OCI-LY7 (cell line): ENCODE measurements around the gene NHP2. TPM values are rescaled to one million over a fixed set of nuclear protein-coding genes. Genes with fewer than 3 reads are reported as not detected.

Experiments used
- BruUV-seq: library from RNA; stranded (reverse); fragments of 400-500 nt; replicated peaks from 2 replicates; lab custom pipeline; 2021; lab: Mats Ljungman, UMichigan
- CTCF ChIA-PET: fragments of 300-600 bp; sonication (Branson Sonifier 250); formaldehyde crosslinking; loops from one replicate; lab custom pipeline; 2022; ENCODE audit warnings: antibody characterized with exemption; ENCODE audit not compliant: unreplicated experiment; lab: Charles Lee
- POLR2A ChIA-PET: fragments of 300-600 bp; sonication (Branson Sonifier 250); formaldehyde crosslinking; loops from one replicate; lab custom pipeline; 2022; ENCODE audit warnings: antibody characterized with exemption; lab: Charles Lee
- DNase-seq: peaks from one replicate; pipeline ENCODE4 v3.0.0-alpha.2; 2015; ENCODE audit warnings: low spot score
- H2AFZ ChIP-seq: fragments of 200-600 bp; sonication (generic), shearing (Covaris generic); 2 replicates; pipeline ENCODE4 v1.6.1; 2014; ENCODE audit warnings: mild to moderate bottlenecking, antibody characterized with exemption, low read length, moderate library complexity
- H3K27ac ChIP-seq: fragments of 200-600 bp; sonication (generic); 2 replicates; pipeline ENCODE4 v1.5.1; 2014; ENCODE audit warnings: mixed run types, low read depth, mild to moderate bottlenecking, moderate library complexity, low read length, inconsistent platforms; ENCODE audit not compliant: poor library complexity, severe bottlenecking
- H3K36me3 ChIP-seq: fragments of 200-600 bp; sonication (generic); 2 replicates; pipeline ENCODE4 v1.6.1; 2014; ENCODE audit warnings: mild to moderate bottlenecking, antibody characterized with exemption, low read length, moderate library complexity, mixed read lengths; ENCODE audit not compliant: insufficient read depth
- H3K4me1 ChIP-seq: fragments of 200-600 bp; sonication (generic); 2 replicates; pipeline ENCODE4 v1.5.1; 2014; ENCODE audit warnings: mild to moderate bottlenecking, low read length; ENCODE audit not compliant: insufficient read depth, poor library complexity, severe bottlenecking
- H3K4me2 ChIP-seq: fragments of 200-600 bp; sonication (generic); 2 replicates; pipeline ENCODE4 v1.6.1; 2014; ENCODE audit warnings: mild to moderate bottlenecking, low read length
- H3K4me3 ChIP-seq: fragments of 200-600 bp; sonication (generic); 2 replicates; pipeline ENCODE4 v1.5.1; 2014; ENCODE audit warnings: mild to moderate bottlenecking, low read depth, low read length; ENCODE audit not compliant: poor library complexity, severe bottlenecking
- H3K79me2 ChIP-seq: fragments of 200-600 bp; sonication (generic); 2 replicates; pipeline ENCODE4 v1.6.1; 2016; ENCODE audit warnings: low read depth, mild to moderate bottlenecking, low read length, moderate library complexity, mixed read lengths; ENCODE audit not compliant: insufficient read depth
- H3K9me2 ChIP-seq: fragments of 200-600 bp; sonication (generic); 2 replicates; pipeline ENCODE4 v1.6.1; 2016; ENCODE audit warnings: mild to moderate bottlenecking, low read length, mixed read lengths; ENCODE audit not compliant: insufficient read depth
- H3K9me3 ChIP-seq: fragments of 200-600 bp; sonication (generic); 2 replicates; pipeline ENCODE4 v1.6.1; 2014; ENCODE audit warnings: mild to moderate bottlenecking, mixed run types, low read length, mixed read lengths
- H4K20me1 ChIP-seq: fragments of 200-600 bp; sonication (generic); 2 replicates; pipeline ENCODE4 v1.6.1; 2014; ENCODE audit warnings: mild to moderate bottlenecking, antibody characterized with exemption, low read length, moderate library complexity, mixed read lengths; ENCODE audit not compliant: insufficient read depth
- CTCF ChIP-seq: fragments of 200-600 bp; sonication (generic); conservative IDR thresholded peaks from 2 replicates; pipeline ENCODE4 v1.5.1; 2014; ENCODE audit warnings: mild to moderate bottlenecking, antibody characterized with exemption, low read length, moderate library complexity, mixed read lengths
- EZH2phosphoT487 ChIP-seq: fragments of 200-600 bp; sonication (generic); IDR thresholded peaks from 2 replicates; pipeline ENCODE4 v1.6.1; 2018; ENCODE audit warnings: low read depth, borderline replicate concordance, mild to moderate bottlenecking, mixed run types, antibody characterized with exemption, low read length, moderate library complexity, mixed read lengths
- intact Hi-C: fragments of 100-400 bp; cut with micrococcal nuclease; formaldehyde crosslinking; loops from one replicate; pipeline ENCODE4 v1.10.0; 2022; ENCODE audit not compliant: unreplicated experiment
- total RNA-seq, 2 experiments: library from RNA; depleted of rRNA in 1 of 2; stranded (reverse); fragments of >200 nt in 1 of 2; shearing (Covaris generic) in 1 of 2; gene quantifications; 2 replicates each; pipeline ENCODE4 v1.2.3, GENCODE V29; 2014 to 2022

The NHP2 gene
- total RNA-seq, 2 experiments from 2014 or later, result 216 to 309 TPM

- no TSS peak for BruUV-seq
- Histone ChIP-seq H3K9me3 (peaks cover 4% of the 10 kb centered on the region; the same call in 1 of the 2 replicates), H2AFZ (no peak overlapping the region), H3K9me2 (no peaks in the 10 kb centered on the region), H3K4me3 (no peak overlapping the region), H3K79me2 (no peaks in the 10 kb centered on the region), H3K4me1 (peaks cover 9% of the 10 kb centered on the region), H4K20me1 (no peaks in the 10 kb centered on the region), H3K4me2 (no peak overlapping the region), H3K27ac (no peak overlapping the region), H3K36me3 (no peaks in the 10 kb centered on the region)
- TF ChIP-seq EZH2phosphoT487 (no peak), CTCF (no peak)
- DNase-seq, result no peak
- POLR2A ChIA-PET, result no interaction called here
- CTCF ChIA-PET, result no interaction called here
- intact Hi-C loops, result no loop called here
These were observed 26.6 kb upstream of the NHP2 start for GRCh38 chr5:178180141-178180863.

- CTCF ChIA-PET, result interaction anchor here (0.6 to 1.0 kb wide), 2 partner anchors 25 to 102 kb away, joined by 3 read pairs; no protein-coding TSS in a partner anchor
These were observed 23.9 kb upstream of the NHP2 start for GRCh38 chr5:178177569-178177968.

More at GRCh38 chr5:178177569-178177968, 23.9 kb upstream of the NHP2 start:
- Histone ChIP-seq H3K9me2 (no peaks in the 10 kb centered on the region), H3K27ac (no peak overlapping the region), H3K9me3 (peaks cover 4% of the 10 kb centered on the region; the same call in 1 of the 2 replicates), H2AFZ (no peak overlapping the region), H4K20me1 (no peaks in the 10 kb centered on the region), H3K4me3 (no peak overlapping the region), H3K36me3 (no peaks in the 10 kb centered on the region), H3K4me1 (peaks cover 9% of the 10 kb centered on the region), H3K4me2 (no peak overlapping the region), H3K79me2 (no peaks in the 10 kb centered on the region)
- no peak for DNase-seq
- BruUV-seq, result no TSS peak
- TF ChIP-seq CTCF (peak; percentile 40; the same call in 1 of the 2 replicates), EZH2phosphoT487 (no peak)
- POLR2A ChIA-PET, result no interaction called here
- intact Hi-C loops, result no loop called here
